ENCODE data around the gene ANXA1. TPM values are rescaled to one million over a fixed set of nuclear protein-coding genes. Genes with fewer than 3 reads are reported as not detected.

The ANXA1 gene
- total and polyA plus RNA-seq, 10 of the 15 experiments (the other 5 are each of a cell fraction or from before 2014, with no cell fraction given): 6.6 to 30.1 (median 12.6) TPM

DNA sequence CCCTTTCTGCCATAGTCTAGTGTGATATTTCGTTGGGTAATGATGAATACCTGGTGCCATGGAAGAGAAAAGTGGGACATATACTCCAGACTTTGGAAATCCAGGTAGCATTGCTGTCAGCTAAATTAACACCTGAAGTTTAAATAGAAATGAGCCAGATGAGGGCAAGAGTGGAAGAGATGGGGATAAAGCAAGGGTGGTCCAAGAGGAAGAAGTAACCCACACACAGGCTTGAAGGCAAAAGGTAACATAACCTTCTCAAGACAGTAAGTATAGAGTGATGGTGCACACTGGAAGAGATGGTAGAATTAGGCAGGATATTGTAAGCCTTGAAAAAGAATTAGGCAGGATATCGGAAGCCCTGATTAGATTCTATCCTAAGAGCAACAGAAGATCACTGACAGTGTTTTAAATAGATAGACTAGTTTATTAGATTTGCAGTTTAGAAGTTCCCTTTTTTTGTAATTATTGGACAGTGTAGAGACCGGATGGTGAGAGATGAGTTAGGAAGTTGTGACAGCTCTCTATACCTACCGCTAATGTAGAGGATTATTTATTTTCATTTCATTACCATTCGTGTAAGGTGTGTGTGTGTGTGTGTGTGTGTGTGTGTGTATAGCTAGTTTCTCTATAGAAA, 16.8 kb downstream of the ANXA1 start:
- SMC1A ChIA-PET (ENCODE audit: uncharacterized antibody, unreplicated experiment): interaction anchor here (2.1 kb wide), 1 partner anchor 9 kb away, joined by 5 read pairs; no protein-coding TSS in a partner anchor

More for the DNA sequence above, 16.8 kb downstream of the ANXA1 start:
- 43% methylated on average over 5 of the region's 5 CpGs for WGBS (ENCODE audit: insufficient coverage, insufficient replicate concordance, low lambda C conversion rate, missing lambda C conversion rate)
- FAIRE-seq (no peak), DNase-seq (ENCODE audit: low read depth, low spot score) (no peak), ATAC-seq (no peak)
- no peak overlapping the region for H2AFZ ChIP-seq (ENCODE audit: control insufficient read depth, low read depth, low read length)
- H3K27me3 ChIP-seq (replicated peaks in 1 of 2; ENCODE audit: control insufficient read depth in 2 of 2, insufficient read depth in 2 of 2, low read length in 1 of 2): no peaks in the 10 kb centered on the region; a peak in 1 of 4 replicates
- ChIA-PET CTCF (interaction anchor here (0.7 kb wide), 1 partner anchor 12 kb away, joined by 3 read pairs; no protein-coding TSS in a partner anchor), RAD21 (ENCODE audit: unreplicated experiment) (no interaction called here), POLR2A (interaction anchor here (0.6 kb wide), 1 partner anchor 35 kb away, joined by 4 read pairs; no protein-coding TSS in a partner anchor)
- no peak overlapping the region for H3K27ac ChIP-seq (ENCODE audit: control insufficient read depth, insufficient read depth)
- no peak overlapping the region for H3K9ac ChIP-seq (ENCODE audit: control insufficient read depth, insufficient read depth, low read length)
- no peak overlapping the region for H3K4me3 ChIP-seq
- intact Hi-C loops (cut with micrococcal nuclease; ENCODE audit: unreplicated experiment) (no loop called here), in situ Hi-C loops (cut with MboI) (no loop called here)
- TF ChIP-seq CEBPB (IDR thresholded peaks at IDR 0.05; ENCODE audit: borderline replicate concordance in 1 of 2, low read depth in 2 of 2, low read length in 2 of 2): no peak
- no peak for TF ChIP-seq SIN3A (IDR thresholded peaks at IDR 0.05; ENCODE audit: low read depth, low read length)
- no peak for TF ChIP-seq FOS (IDR thresholded peaks at IDR 0.05; ENCODE audit: borderline replicate concordance, extremely low read depth, insufficient read length)
- TF ChIP-seq SIX5 (IDR thresholded peaks at IDR 0.05; ENCODE audit: low read depth, low read length, severe bottlenecking): no peak
- no peak for TF ChIP-seq SRF (IDR thresholded peaks at IDR 0.05; ENCODE audit: low read depth in 2 of 2, low read length in 2 of 2)
- no peak for TF ChIP-seq STAT1 (conservative IDR thresholded peaks at IDR 0.05)
- no peak for TF ChIP-seq ATF3 (IDR thresholded peaks at IDR 0.05; ENCODE audit: borderline replicate concordance, extremely low read depth, low read depth, low read length)
- no peak for TF ChIP-seq EED (IDR thresholded peaks at IDR 0.05; ENCODE audit: low read depth)
- TF ChIP-seq, protein P1, sequence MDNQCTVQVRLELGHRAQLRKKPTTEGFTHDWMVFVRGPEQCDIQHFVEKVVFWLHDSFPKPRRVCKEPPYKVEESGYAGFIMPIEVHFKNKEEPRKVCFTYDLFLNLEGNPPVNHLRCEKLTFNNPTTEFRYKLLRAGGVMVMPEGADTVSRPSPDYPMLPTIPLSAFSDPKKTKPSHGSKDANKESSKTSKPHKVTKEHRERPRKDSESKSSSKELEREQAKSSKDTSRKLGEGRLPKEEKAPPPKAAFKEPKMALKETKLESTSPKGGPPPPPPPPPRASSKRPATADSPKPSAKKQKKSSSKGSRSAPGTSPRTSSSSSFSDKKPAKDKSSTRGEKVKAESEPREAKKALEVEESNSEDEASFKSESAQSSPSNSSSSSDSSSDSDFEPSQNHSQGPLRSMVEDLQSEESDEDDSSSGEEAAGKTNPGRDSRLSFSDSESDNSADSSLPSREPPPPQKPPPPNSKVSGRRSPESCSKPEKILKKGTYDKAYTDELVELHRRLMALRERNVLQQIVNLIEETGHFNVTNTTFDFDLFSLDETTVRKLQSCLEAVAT (IDR thresholded peaks at IDR 0.05): no peak
- no peak for TF ChIP-seq SMAD5 (IDR thresholded peaks at IDR 0.05; ENCODE audit: low read depth)
- TF ChIP-seq NFYA (IDR thresholded peaks at IDR 0.05; ENCODE audit: borderline replicate concordance, low read depth, low read length): no peak
- no peak for TF ChIP-seq MYC (IDR thresholded peaks at IDR 0.05; ENCODE audit: insufficient read depth, insufficient read length, insufficient replicate concordance, low read length, severe bottlenecking)
- H3K9me3 ChIP-seq (replicated peaks; ENCODE audit: control insufficient read depth, insufficient read depth, low read length): no peaks in the 10 kb centered on the region
- no peaks in the 10 kb centered on the region for H3K36me3 ChIP-seq (ENCODE audit: control insufficient read depth in 2 of 2, insufficient read depth in 2 of 2, low read length in 1 of 2)
- no peaks in the 10 kb centered on the region for H4K20me1 ChIP-seq (ENCODE audit: control insufficient read depth, insufficient read depth)
- no peak overlapping the region for H3K4me2 ChIP-seq (ENCODE audit: control insufficient read depth, insufficient read depth)
- no peaks in the 10 kb centered on the region for H3K4me1 ChIP-seq (ENCODE audit: control insufficient read depth, insufficient read depth, low read length)
- no TSS peak for BruUV-seq (replicated peaks)
- H3K79me2 ChIP-seq (ENCODE audit: control insufficient read depth, insufficient read depth, low read length): no peaks in the 10 kb centered on the region

Data from GM12878 (cell line).